ENCODE results near the gene SOCS3.

The SOCS3 gene, protein sequence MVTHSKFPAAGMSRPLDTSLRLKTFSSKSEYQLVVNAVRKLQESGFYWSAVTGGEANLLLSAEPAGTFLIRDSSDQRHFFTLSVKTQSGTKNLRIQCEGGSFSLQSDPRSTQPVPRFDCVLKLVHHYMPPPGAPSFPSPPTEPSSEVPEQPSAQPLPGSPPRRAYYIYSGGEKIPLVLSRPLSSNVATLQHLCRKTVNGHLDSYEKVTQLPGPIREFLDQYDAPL

DNA sequence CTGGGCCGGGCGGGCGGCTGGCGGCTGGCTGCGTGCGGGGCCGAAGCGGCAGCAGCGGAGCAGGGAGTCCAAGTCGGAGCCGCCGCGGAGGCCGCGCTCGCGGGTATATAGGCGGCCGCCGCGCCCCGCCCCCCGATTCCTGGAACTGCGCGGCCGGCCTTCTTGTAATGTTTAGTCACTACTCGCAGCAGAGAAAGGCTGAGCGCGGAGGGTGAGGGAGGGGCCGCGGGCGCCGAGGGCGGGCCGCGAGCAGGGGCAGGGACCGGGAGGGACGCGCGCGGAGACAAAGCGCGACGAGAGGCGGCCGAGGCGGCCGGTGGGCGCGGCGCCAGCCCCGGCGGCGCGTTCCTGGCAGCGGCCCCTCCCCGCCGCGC lies at the start of gene SOCS3:
Gene SOCS3 (minus strand): TSS at position 81 of the 374 bp plus-strand sequence. CDS start 982 bp downstream, outside the sequence.
- no peaks in the 10 kb centered on the region for H3K79me2 ChIP-seq (ENCODE audit: insufficient read depth, low read length)
- H2AFZ ChIP-seq (ENCODE audit: low read length): peak within 1 kb of the TSS; percentile 88
- H3K4me2 ChIP-seq (ENCODE audit: low read depth, low read length, poor library complexity, severe bottlenecking): peak within 1 kb of the TSS; percentile 98
- H3K9me2 ChIP-seq (replicated peaks; ENCODE audit: low read depth, low read length): no peaks in the 10 kb centered on the region
- H3F3A ChIP-seq (ENCODE audit: low read depth): peaks cover 5% of the 10 kb centered on the region; the same call in 1 of the 2 replicates
- H3K4me3 ChIP-seq (ENCODE audit: low read length, poor library complexity, severe bottlenecking): peak within 1 kb of the TSS; percentile 80
- peak within 1 kb of the TSS; percentile 63 for H3K9ac ChIP-seq (ENCODE audit: low read depth, low read length, poor library complexity, severe bottlenecking)
- H3K9me3 ChIP-seq (ENCODE audit: insufficient read depth, low read depth, low read length): no peaks in the 10 kb centered on the region
- TF ChIP-seq, protein P1, sequence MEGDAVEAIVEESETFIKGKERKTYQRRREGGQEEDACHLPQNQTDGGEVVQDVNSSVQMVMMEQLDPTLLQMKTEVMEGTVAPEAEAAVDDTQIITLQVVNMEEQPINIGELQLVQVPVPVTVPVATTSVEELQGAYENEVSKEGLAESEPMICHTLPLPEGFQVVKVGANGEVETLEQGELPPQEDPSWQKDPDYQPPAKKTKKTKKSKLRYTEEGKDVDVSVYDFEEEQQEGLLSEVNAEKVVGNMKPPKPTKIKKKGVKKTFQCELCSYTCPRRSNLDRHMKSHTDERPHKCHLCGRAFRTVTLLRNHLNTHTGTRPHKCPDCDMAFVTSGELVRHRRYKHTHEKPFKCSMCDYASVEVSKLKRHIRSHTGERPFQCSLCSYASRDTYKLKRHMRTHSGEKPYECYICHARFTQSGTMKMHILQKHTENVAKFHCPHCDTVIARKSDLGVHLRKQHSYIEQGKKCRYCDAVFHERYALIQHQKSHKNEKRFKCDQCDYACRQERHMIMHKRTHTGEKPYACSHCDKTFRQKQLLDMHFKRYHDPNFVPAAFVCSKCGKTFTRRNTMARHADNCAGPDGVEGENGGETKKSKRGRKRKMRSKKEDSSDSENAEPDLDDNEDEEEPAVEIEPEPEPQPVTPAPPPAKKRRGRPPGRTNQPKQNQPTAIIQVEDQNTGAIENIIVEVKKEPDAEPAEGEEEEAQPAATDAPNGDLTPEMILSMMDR (conservative IDR thresholded peaks at IDR 0.05; ENCODE audit: low read length): no peak
- no peaks in the 10 kb centered on the region for H3K36me3 ChIP-seq (ENCODE audit: insufficient read depth, low read length)
- H4K20me1 ChIP-seq (ENCODE audit: insufficient read depth, low read length, poor library complexity, severe bottlenecking): no peaks in the 10 kb centered on the region
- peaks cover 28% of the 10 kb centered on the region for H3K4me1 ChIP-seq (ENCODE audit: insufficient read depth, low read length, poor library complexity, severe bottlenecking)
- peaks cover 9% of the 10 kb centered on the region for H3K27me3 ChIP-seq (ENCODE audit: insufficient read depth, low read length, poor library complexity, severe bottlenecking)

DNA sequence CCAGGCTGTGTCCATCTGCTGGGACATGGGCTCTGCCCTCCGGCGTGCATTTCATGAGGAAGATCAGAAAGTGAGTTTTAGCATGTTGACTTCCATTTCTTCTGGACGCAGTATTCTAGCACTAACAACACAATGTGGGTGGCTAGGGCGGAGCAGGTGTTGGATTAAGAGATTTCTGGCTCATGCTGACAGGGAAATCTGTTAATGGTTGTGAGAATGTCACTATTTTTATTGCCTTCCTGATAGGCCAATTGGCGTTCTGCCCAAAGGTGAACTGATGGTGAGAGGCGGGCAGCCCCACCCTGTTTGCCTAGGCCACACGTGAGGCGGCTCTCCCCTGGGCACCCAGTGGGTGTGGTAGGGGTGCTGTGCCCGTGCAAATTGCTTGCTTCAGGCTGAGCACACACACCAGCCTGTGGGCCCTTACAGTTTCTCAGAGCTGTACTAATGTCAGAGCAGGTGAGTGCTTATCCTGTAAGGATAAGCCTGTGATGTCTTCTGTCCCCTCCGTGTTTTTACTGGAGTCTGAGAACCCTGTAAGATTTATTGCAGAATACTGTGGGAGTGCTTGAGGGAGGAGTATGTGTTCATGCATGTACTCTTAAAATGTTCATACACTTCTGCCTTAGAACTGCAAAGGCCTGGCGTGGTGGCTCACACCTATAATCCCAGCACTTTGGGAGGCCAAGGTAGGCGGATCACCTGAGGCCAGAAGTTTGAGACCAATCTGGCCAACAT lies 49.5 kb upstream of the SOCS3 start:
- Histone ChIP-seq H3K9me2 (replicated peaks; ENCODE audit: low read depth, low read length) (no peaks in the 10 kb centered on the region), H3K27me3 (ENCODE audit: insufficient read depth, low read length, poor library complexity, severe bottlenecking) (no peaks in the 10 kb centered on the region), H3K36me3 (ENCODE audit: insufficient read depth, low read length) (peaks cover 70% of the 10 kb centered on the region; the same call in 1 of the 2 replicates), H3K9ac (ENCODE audit: low read depth, low read length, poor library complexity, severe bottlenecking) (no peak overlapping the region), H3K9me3 (ENCODE audit: insufficient read depth, low read depth, low read length) (no peaks in the 10 kb centered on the region), H3K4me3 (ENCODE audit: low read length, poor library complexity, severe bottlenecking) (no peak overlapping the region), H3K79me2 (ENCODE audit: insufficient read depth, low read length) (peaks cover 54% of the 10 kb centered on the region; the same call in 1 of the 2 replicates), H4K20me1 (ENCODE audit: insufficient read depth, low read length, poor library complexity, severe bottlenecking) (peaks cover 21% of the 10 kb centered on the region), H2AFZ (ENCODE audit: low read length) (no peak overlapping the region), H3F3A (ENCODE audit: low read depth) (no peaks in the 10 kb centered on the region), H3K4me1 (ENCODE audit: insufficient read depth, low read length, poor library complexity, severe bottlenecking) (peaks cover 10% of the 10 kb centered on the region), H3K4me2 (ENCODE audit: low read depth, low read length, poor library complexity, severe bottlenecking) (no peak overlapping the region)
- TF ChIP-seq, protein P1 (conservative IDR thresholded peaks at IDR 0.05; ENCODE audit: low read length): no peak
- TF ChIP-seq EZH2phosphoT487 (IDR thresholded peaks at IDR 0.05; ENCODE audit: borderline replicate concordance): no peak

DNA sequence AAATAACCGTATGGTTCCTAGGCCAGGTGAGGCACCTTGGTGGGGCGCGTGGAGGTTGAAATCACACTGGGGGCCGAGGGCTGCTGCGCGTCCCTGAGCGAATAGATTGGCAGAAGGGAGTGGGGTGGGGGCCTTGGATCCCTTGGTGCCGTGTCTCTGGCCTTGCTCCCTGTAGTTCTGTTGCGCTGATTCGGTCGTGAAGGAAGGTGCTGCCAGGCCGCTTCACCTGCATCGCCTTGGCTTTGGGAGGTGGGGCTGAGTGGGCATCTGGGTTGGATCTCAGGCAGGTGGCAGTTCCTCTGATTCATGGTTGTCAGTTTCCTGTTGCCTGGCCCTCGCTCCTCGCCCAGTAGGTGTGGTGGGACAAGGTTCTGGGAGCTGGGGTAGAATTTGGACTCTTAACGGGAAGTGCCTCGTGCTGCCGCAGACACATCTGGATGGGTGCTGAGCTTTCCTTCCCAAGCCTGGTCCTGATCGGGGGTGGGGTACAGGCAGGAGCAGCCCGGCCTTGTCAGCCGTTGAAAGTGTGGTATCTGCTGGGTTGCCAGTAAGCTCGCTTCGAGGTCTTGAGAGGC lies 48.7 kb upstream of the SOCS3 start:
- Histone ChIP-seq H3K4me2 (ENCODE audit: low read depth, low read length, poor library complexity, severe bottlenecking) (no peak overlapping the region), H3K79me2 (ENCODE audit: insufficient read depth, low read length) (peaks cover 49% of the 10 kb centered on the region; the same call in 1 of the 2 replicates), H3K9ac (ENCODE audit: low read depth, low read length, poor library complexity, severe bottlenecking) (no peak overlapping the region), H3K36me3 (ENCODE audit: insufficient read depth, low read length) (peaks cover 75% of the 10 kb centered on the region; the same call in 1 of the 2 replicates), H4K20me1 (ENCODE audit: insufficient read depth, low read length, poor library complexity, severe bottlenecking) (peaks cover 18% of the 10 kb centered on the region), H3K27me3 (ENCODE audit: insufficient read depth, low read length, poor library complexity, severe bottlenecking) (no peaks in the 10 kb centered on the region), H2AFZ (ENCODE audit: low read length) (no peak overlapping the region), H3K9me2 (replicated peaks; ENCODE audit: low read depth, low read length) (no peaks in the 10 kb centered on the region), H3K9me3 (ENCODE audit: insufficient read depth, low read depth, low read length) (no peaks in the 10 kb centered on the region), H3K4me3 (ENCODE audit: low read length, poor library complexity, severe bottlenecking) (no peak overlapping the region), H3K4me1 (ENCODE audit: insufficient read depth, low read length, poor library complexity, severe bottlenecking) (peaks cover 4% of the 10 kb centered on the region), H3F3A (ENCODE audit: low read depth) (no peaks in the 10 kb centered on the region)
- no peak for TF ChIP-seq EZH2phosphoT487 (IDR thresholded peaks at IDR 0.05; ENCODE audit: borderline replicate concordance)
- TF ChIP-seq, protein P1 (conservative IDR thresholded peaks at IDR 0.05; ENCODE audit: low read length): no peak

Measured in Loucy (cell line).